Heart left ventricle (tissue), 16 donors: ENCODE measurements around the gene VEGFA. TPM values are rescaled to one million over a fixed set of nuclear protein-coding genes. Genes with fewer than 3 reads are reported as not detected.

Experiments used
- ATAC-seq, 4 donors: fragments of 200-7000 bp; cut with Tn5 transposase; one replicate each; pipeline ENCODE4 v1.9.1; 2020 to 2022; ENCODE audit warnings: moderate library complexity in 4 of 4, mild to moderate bottlenecking in 3 of 4, moderate number of reproducible peaks in 1 of 4
- DNase-seq, 5 donors: peaks; one replicate each; pipeline ENCODE4 v3.0.0-alpha.2; 2020
- H3K27ac ChIP-seq, 12 donors: fragments of 200-600 bp; sonication (generic) in 4 of 12; one replicate each; pipeline versions ENCODE4 v1.5.0 to v1.8.0; 2016 to 2022; ENCODE audit warnings: mild to moderate bottlenecking in 2 of 12
- H3K27me3 ChIP-seq, 9 donors: fragments of 200-600 bp; sonication (generic) in 2 of 9; one replicate each; pipeline versions ENCODE4 v1.5.1 to v1.8.0; 2016 to 2022; ENCODE audit warnings: mild to moderate bottlenecking in 3 of 9
- H3K36me3 ChIP-seq, 9 donors: fragments of 200-600 bp; sonication (generic) in 2 of 9; one replicate each; pipeline versions ENCODE4 v1.5.0 to v1.8.0; 2018 to 2022; ENCODE audit warnings: mild to moderate bottlenecking in 2 of 9
- H3K4me1 ChIP-seq, 12 donors: fragments of 200-600 bp; sonication (generic) in 4 of 12; one replicate each; pipeline versions ENCODE4 v1.5.0 to v1.8.0; 2016 to 2022; ENCODE audit warnings: mild to moderate bottlenecking in 3 of 12
- H3K4me3 ChIP-seq, 12 donors: fragments of 200-600 bp; sonication (generic) in 4 of 12; one replicate each; pipeline versions ENCODE4 v1.5.0 to v1.8.0; 2017 to 2022; ENCODE audit warnings: mild to moderate bottlenecking in 9 of 12, moderate library complexity in 4 of 12
- H3K9me3 ChIP-seq, 12 donors: fragments of 200-600 bp; sonication (generic) in 4 of 12; one replicate each; pipeline versions ENCODE4 v1.5.0 to v1.8.0; 2016 to 2022; ENCODE audit warnings: mild to moderate bottlenecking in 1 of 12
- POLR2A ChIP-seq, 2 donors: fragments of 450-650 bp; IDR thresholded peaks; one replicate each; pipeline ENCODE4 v1.6.1; 2017; ENCODE audit warnings: antibody characterized with exemption in 2 of 2, mild to moderate bottlenecking in 2 of 2, moderate library complexity in 2 of 2
- WGBS, 4 donors: extraction: QIAGEN DNeasy Blood & Tissue Kit in 2 of 4; methylation state at CpG; one replicate each; pipeline versions ENCODE4 v1.1.5 to v1.1.7; 2013 to 2018; 5-methylcytosine and 5-hydroxymethylcytosine counted together
- intact Hi-C, 10 donors: fragments of 100-400 bp; cut with DNase I; formaldehyde crosslinking; loops; one replicate each; pipeline versions ENCODE4 v1.11.1 to v1.14.2; 2022
- long read RNA-seq, 3 donors: library from polyadenylated mRNA; unstranded; transcript quantifications; one replicate each; pipeline ENCODE4 v2.0.0, GENCODE V29; 2020 to 2021
- polyA plus RNA-seq, 2 donors: library from polyadenylated mRNA; stranded (reverse); fragments of 200-250 nt; gene quantifications; one replicate each; pipeline ENCODE4 v1.2.3, GENCODE V29; 2013
- total RNA-seq, 9 donors: library from RNA; depleted of rRNA in 2 of 9; stranded (reverse); fragments of >200 nt in 2 of 9; fragmentation: NEBNext Ultra II Directional in 3 of 9; extraction: Animal tissue kit (Norgen Biotek cat#: 25700) in 3 of 9; gene quantifications; one replicate each; pipeline versions ENCODE4 v1.1.0 to v1.2.4, GENCODE V29; 2016 to 2023
- TF ChIP-seq, protein P1 (sequence below), 12 donors: fragments of 200-600 bp; sonication (generic) in 4 of 12; IDR thresholded peaks; one replicate each; pipeline versions ENCODE4 v1.5.0 to v1.8.0; 2018 to 2022; ENCODE audit warnings: antibody characterized with exemption in 12 of 12, mild to moderate bottlenecking in 5 of 12
- donor health status: ischemic (EF 13 %, LVEDD 7.1; RV severe dilation, severe dysfunction).
- donor health status: healthy with polysubstance abuse.
- donor health status: DM: no; HTN: yes; CAD: no.
- donor health status: DM: no; HTN: no; CAD: no.
- donor health status: ischemic (EF 25% LVEDD 6.9; RV normal size, moderate dysfunction).
- donor health status: ischemic (EF 25% LVEDD 5.7; RV mildly dilated, moderate dysfunction).
- donor health status: healthy.
- donor health status: DM: yes; HTN: yes; CAD: no.
- donor health status: ischemic (EF 35%, LVEDD 5.7; RV mildly dilated, moderate dysfunction).
- donor health status: nonischemic (EF 11% LVEDD 7.7; RV severe dilation, severe dysfunction).
- donor health status: DM: yes; HTN: yes; CAD: no.
- donor health status: PGD.
- donor health status: ischemic (EF 29% LVEDD 5.4; RV normal size, mild dysfunction).
- donor health status: nonischemic (EF 23%, LVEDD 6.1; RV moderate dilation, normal function).

VEGFA gene
- total RNA-seq (100 to 1,000 TPM in 7 of 9 donors, 10 to 100 TPM in 2; 83.0 to 238 (median 171) TPM), polyA plus RNA-seq (100 to 1,000 TPM; 139 to 254 TPM)
- long read RNA-seq, donor 1, transcript VEGFA-205 (7 exons, 3,535 nt) = major isoform, 224 of 510 reads
- long read RNA-seq, donor 1, transcript VEGFA-227 (6 exons, 984 nt) = minor isoform, 51 of 510 reads
- long read RNA-seq, donor 1, transcript VEGFA-232 (8 exons, 1,170 nt) = minor isoform, 28 of 510 reads
- long read RNA-seq, donor 1, transcript VEGFA-231 (8 exons, 1,188 nt) = minor isoform, 125 of 510 reads
- long read RNA-seq, donor 1, partial matches to known transcripts = 25 of 510 reads
- long read RNA-seq, donor 1, other reads (novel, unspliced or antisense) = 46 of 510 reads
- long read RNA-seq, donor 2, partial matches to known transcripts = 0 of 5 reads
- long read RNA-seq, donor 2, other reads (novel, unspliced or antisense) = 4 of 5 reads
- long read RNA-seq, donor 3, transcript VEGFA-232 (8 exons, 1,170 nt) = minor isoform, 17 of 346 reads
- long read RNA-seq, donor 3, transcript VEGFA-231 (8 exons, 1,188 nt) = minor isoform, 75 of 346 reads
- long read RNA-seq, donor 3, transcript VEGFA-227 (6 exons, 984 nt) = minor isoform, 38 of 346 reads
- long read RNA-seq, donor 3, transcript VEGFA-205 (7 exons, 3,535 nt) = major isoform, 155 of 346 reads
- long read RNA-seq, donor 3, partial matches to known transcripts = 15 of 346 reads
- long read RNA-seq, donor 3, other reads (novel, unspliced or antisense) = 44 of 346 reads

DNA sequence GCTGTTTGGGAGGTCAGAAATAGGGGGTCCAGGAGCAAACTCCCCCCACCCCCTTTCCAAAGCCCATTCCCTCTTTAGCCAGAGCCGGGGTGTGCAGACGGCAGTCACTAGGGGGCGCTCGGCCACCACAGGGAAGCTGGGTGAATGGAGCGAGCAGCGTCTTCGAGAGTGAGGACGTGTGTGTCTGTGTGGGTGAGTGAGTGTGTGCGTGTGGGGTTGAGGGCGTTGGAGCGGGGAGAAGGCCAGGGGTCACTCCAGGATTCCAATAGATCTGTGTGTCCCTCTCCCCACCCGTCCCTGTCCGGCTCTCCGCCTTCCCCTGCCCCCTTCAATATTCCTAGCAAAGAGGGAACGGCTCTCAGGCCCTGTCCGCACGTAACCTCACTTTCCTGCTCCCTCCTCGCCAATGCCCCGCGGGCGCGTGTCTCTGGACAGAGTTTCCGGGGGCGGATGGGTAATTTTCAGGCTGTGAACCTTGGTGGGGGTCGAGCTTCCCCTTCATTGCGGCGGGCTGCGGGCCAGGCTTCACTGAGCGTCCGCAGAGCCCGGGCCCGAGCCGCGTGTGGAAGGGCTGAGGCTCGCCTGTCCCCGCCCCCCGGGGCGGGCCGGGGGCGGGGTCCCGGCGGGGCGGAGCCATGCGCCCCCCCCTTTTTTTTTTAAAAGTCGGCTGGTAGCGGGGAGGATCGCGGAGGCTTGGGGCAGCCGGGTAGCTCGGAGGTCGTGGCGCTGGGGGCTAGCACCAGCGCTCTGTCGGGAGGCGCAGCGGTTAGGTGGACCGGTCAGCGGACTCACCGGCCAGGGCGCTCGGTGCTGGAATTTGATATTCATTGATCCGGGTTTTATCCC, at the start of gene VEGFA:
Gene VEGFA (plus strand): TSS at position 686 of the 846 bp plus-strand sequence.
- peak within 1 kb of the TSS; percentile 64 to 99 (median 92) for H3K4me3 ChIP-seq
- intact Hi-C loops = loop anchor here (1.0 to 10.0 kb wide), 25 partner anchors 47 to 475 kb away; partner anchors contain the start of gene HSP90AB1 (in 1 of the 10)
- ATAC-seq (peak; percentile 71 to 80 (median 76)), DNase-seq (peak; percentile 91 to 95 (median 93))
- no peaks in the 10 kb centered on the region for H3K9me3 ChIP-seq
- H3K27ac ChIP-seq = peak within 1 kb of the TSS; percentile 89 to 99 (median 97)
- H3K36me3 ChIP-seq = no peaks in the 10 kb centered on the region
- H3K4me1 ChIP-seq = peaks cover 6 to 42% (median 32%) of the 10 kb centered on the region in 12 donors
- WGBS, 4 donors = 0 to 1% (median 1%) methylated on average over 49 to 62 of the region's 62 CpGs
- TF ChIP-seq POLR2A (IDR thresholded peaks at IDR 0.05) = peak; percentile 94 to 98
- TF ChIP-seq, protein P1, sequence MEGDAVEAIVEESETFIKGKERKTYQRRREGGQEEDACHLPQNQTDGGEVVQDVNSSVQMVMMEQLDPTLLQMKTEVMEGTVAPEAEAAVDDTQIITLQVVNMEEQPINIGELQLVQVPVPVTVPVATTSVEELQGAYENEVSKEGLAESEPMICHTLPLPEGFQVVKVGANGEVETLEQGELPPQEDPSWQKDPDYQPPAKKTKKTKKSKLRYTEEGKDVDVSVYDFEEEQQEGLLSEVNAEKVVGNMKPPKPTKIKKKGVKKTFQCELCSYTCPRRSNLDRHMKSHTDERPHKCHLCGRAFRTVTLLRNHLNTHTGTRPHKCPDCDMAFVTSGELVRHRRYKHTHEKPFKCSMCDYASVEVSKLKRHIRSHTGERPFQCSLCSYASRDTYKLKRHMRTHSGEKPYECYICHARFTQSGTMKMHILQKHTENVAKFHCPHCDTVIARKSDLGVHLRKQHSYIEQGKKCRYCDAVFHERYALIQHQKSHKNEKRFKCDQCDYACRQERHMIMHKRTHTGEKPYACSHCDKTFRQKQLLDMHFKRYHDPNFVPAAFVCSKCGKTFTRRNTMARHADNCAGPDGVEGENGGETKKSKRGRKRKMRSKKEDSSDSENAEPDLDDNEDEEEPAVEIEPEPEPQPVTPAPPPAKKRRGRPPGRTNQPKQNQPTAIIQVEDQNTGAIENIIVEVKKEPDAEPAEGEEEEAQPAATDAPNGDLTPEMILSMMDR (IDR thresholded peaks at IDR 0.05) = peak; percentile 93 to 99 (median 98)
- H3K27me3 ChIP-seq = no peaks in the 10 kb centered on the region

DNA sequence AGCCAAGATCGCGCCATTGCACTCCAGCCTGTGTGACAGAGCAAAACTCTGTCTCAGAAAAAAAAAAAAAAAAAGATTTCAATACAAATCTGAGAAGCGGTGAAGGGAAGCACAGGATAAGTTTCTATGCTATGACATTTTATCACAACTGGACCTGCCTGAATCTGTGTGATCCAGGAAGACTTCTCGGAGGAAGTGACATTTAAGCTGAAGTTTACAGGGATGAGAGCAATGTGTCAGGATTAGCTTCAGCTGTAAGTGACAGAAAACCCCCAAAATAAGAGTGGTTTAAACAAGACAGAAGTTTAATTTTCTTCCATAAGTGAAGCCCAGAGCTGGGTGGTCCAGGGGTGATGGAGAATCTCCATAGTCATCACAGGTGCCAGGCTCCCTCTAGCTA, 49.0 kb upstream of the VEGFA start:
- ATAC-seq = no peak
- Histone ChIP-seq H3K4me3 (no peak overlapping the region), H3K9me3 (no peaks in the 10 kb centered on the region), H3K27ac (no peak overlapping the region), H3K27me3 (no peaks in the 10 kb centered on the region), H3K36me3 (no peaks in the 10 kb centered on the region), H3K4me1 (peaks cover 3 to 45% (median 24%) of the 10 kb centered on the region in 12 donors)
- no peak for TF ChIP-seq POLR2A (IDR thresholded peaks at IDR 0.05)
- TF ChIP-seq, protein P1 (IDR thresholded peaks at IDR 0.05) = no peak
- 89 to 98% (median 95%) methylated on average over 4 of the region's 4 CpGs for WGBS, 4 donors
- intact Hi-C loops = loop anchor here in 6 of 10 donors (5.0 to 10.0 kb wide), 9 partner anchors 36 to 356 kb away; partner anchors contain the start of gene VEGFA (in 1 of the 6)
- DNase-seq = no peak

DNA sequence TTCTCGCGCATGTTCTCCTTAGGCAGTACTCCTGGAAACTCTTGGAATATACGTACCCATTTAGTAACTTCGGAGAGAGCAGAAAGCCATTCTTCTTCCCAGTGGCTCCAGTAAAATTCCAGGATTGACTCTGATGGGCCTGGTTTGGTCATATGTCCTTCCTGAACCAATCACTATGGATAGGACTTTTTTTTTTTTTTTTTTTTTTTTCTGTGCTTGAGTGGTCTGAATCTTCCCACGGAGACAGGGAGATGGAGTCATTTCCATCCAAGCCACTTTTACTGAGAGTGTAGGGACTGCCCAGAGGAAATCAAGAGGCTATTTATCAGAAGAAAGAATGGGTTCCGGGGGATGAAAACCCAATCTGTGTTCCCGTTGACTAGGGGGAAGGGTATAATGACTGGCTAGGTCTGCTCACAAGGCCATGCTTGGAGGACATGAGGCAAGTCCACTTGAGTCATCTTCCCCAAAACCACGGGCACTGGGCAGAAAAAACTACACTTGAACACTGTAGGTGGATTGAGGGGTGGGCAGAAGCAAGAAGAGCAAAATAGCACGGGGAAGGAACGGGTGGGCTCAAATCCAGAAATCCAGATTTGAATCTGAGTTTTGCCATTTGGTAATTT, 47.0 kb upstream of the VEGFA start:
- DNase-seq (no peak), ATAC-seq (no peak)
- intact Hi-C loops = loop anchor here in 7 of 10 donors (2.0 to 10.0 kb wide), 13 partner anchors 34 to 356 kb away; partner anchors contain the start of gene VEGFA (in 1 of the 7)
- H3K4me1 ChIP-seq = peaks cover 3 to 26% (median 14%) of the 10 kb centered on the region in 12 donors
- WGBS, 4 donors = 85 to 87% (median 86%) methylated on average over 10 of the region's 10 CpGs
- TF ChIP-seq, protein P1 (IDR thresholded peaks at IDR 0.05) = no peak
- TF ChIP-seq POLR2A (IDR thresholded peaks at IDR 0.05) = no peak
- H3K4me3 ChIP-seq = no peak overlapping the region
- H3K27ac ChIP-seq = no peak overlapping the region
- no peaks in the 10 kb centered on the region for H3K27me3 ChIP-seq
- no peaks in the 10 kb centered on the region for H3K9me3 ChIP-seq
- H3K36me3 ChIP-seq = no peaks in the 10 kb centered on the region
